ENCODE measurements around the gene TMC3.

DNA sequence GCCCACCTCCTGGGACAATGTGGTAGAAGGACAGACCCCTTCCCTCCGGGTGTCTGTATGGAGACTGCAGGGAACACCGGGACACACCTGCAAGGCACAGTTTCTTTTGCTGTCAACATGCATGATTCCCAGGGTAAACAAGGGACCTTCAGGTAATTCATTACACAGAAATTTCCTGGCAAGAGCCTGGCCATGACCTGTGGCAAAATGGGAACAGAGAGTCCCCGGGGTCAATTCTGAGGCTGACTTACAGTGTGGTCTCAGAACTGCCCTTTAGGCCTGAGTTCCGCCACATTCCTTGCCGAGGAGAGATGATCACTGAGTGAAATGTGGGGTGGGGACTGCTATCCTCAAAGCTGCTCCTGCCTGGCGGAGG is 56.4 kb downstream of the TMC3 start:
- no peak for TF ChIP-seq POLR2A (IDR thresholded peaks at IDR 0.05)
- TF ChIP-seq, protein P1, sequence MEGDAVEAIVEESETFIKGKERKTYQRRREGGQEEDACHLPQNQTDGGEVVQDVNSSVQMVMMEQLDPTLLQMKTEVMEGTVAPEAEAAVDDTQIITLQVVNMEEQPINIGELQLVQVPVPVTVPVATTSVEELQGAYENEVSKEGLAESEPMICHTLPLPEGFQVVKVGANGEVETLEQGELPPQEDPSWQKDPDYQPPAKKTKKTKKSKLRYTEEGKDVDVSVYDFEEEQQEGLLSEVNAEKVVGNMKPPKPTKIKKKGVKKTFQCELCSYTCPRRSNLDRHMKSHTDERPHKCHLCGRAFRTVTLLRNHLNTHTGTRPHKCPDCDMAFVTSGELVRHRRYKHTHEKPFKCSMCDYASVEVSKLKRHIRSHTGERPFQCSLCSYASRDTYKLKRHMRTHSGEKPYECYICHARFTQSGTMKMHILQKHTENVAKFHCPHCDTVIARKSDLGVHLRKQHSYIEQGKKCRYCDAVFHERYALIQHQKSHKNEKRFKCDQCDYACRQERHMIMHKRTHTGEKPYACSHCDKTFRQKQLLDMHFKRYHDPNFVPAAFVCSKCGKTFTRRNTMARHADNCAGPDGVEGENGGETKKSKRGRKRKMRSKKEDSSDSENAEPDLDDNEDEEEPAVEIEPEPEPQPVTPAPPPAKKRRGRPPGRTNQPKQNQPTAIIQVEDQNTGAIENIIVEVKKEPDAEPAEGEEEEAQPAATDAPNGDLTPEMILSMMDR (IDR thresholded peaks at IDR 0.05 in 8 of 11, conservative IDR thresholded peaks at IDR 0.05 in 3 of 11): no peak
- TF ChIP-seq POLR2AphosphoS5 (IDR thresholded peaks at IDR 0.05): no peak

Data from spleen (tissue), 7 donors.